NCI-H146 treated with DMSO at 0.1 percent for 48 hours (cell line): ENCODE results near the gene CDH23.

Source experiments
- DNase-seq: peaks from one replicate; lab custom pipeline; 2025; ENCODE audit not compliant: unreplicated experiment; lab: John Stamatoyannopoulos, UW

Gene CDH23

DNA sequence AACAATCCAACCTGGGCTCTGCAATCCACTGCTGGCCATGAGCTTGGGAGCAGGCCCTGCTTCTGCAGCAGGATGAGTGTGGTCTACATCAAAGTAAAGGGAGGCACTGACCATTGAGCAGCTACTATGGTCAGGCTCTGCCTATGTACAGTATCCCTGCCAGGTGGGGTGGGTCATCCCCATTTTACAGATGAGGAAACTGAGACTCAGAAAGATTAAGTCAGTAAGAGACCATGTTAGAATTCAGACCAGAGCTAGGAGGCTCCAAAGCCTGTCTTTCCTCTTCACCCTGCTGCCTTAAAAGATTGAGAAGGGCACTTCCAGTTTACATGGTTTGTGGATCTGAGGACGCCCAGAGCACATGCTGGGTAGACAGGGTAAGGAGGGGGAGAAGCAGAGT is 27.1 kb upstream of the CDH23 start:
- DNase-seq = no peak

DNA sequence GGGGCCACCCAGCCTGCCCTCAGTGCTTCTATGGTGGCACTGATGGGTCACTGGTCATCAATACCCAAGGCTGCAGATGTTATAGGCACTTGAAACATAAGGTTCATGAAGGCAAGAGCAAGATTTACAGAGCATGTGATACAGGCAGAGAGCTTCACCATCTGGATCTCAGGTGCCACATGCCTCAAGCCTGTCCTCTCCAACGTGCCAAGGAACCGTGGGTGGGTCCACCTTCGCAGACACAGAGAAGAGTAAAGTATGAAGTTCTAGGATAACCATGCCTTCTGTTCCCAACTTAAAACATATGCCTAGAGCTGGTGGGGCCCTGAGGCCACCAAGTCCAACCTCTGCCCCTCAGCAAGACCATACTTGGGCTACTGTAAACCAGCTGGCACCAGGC is 26.7 kb upstream of the CDH23 start:
- DNase-seq = no peak

DNA sequence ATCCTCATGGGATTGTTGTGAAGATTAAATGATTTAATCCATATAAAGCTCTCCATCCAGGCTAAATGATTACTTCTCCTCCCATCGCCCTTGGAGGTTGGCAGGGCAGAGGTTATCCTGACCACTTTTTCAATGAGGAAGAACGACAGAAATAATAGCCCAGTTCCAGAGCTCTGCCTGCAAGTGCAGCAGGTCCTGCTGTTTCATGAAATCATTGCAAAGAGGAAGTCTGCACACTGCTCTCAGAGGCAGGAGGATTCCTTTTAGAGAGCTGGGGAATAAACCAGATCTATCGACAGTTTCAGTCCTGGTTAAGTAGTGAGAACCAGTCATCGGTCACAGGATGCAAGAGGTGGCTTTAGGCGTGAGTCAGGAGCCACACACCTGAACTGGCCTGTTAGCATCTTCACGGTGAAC is 25.0 kb upstream of the CDH23 start:
- no peak for DNase-seq

DNA sequence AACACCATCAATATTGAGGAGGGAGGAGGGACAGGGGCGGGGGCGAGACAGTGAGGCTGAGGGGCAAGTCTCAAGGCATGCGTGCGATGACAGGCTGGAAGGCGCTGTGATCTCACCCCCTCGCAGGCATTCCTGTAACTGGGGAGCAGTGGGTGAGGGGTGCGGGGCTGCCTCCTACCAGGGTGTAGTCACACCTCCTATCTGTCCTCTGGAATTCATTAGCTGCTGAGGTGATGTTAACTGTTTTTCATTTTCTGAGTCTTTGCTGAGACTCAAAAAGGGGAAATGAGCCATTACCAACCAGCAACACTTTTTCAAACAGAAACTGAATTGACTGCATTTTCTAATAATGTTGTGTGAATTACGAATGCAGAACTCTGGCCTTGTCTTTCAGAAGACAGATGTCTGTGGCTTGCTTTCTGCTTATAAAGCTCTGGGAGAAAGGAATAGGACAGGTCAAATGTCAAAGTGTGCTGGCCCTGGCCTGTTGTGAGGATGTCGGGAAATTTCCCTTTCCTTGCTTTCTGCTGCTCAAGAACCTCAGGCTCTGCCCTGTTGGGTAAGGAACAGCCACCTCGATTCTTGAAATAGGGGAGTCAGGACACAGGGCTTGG is 23.7 kb upstream of the CDH23 start:
- DNase-seq = no peak

DNA sequence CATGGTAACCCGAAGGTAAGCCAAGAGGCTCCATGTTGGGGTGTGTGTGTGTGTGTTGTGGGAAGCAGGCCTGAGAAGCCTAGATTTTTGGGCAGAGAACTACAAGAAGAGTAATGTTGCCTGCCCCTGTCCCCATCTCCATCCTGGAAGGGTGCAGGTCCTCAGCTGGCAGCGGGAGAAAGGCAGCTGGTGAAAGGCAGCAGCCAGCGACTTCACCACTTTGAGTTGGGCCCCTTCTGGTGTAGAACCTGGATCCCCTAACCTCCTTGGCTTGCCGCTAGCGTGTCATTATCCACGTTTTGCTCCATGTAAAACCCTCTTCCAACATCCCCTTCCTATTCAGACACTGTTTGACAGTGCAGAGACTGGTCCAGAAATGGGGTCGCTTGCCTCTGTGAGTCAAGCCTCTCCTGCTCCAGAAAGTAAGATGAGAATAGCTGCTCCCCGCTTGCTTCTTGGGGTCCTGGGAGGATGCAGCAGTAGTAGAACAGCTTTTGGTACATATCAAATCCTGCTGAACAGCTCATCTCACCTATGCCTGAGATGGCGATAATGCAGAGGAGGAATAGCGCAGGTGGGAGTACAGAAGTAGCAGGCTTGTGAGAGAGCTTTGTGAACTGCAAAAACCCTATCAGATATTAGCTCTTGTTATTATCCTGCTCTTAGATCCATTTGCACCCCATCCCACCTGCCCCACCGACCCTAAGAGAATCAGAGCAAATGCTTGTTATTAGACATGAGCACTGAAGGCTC is 22.1 kb upstream of the CDH23 start:
- DNase-seq = no peak

DNA sequence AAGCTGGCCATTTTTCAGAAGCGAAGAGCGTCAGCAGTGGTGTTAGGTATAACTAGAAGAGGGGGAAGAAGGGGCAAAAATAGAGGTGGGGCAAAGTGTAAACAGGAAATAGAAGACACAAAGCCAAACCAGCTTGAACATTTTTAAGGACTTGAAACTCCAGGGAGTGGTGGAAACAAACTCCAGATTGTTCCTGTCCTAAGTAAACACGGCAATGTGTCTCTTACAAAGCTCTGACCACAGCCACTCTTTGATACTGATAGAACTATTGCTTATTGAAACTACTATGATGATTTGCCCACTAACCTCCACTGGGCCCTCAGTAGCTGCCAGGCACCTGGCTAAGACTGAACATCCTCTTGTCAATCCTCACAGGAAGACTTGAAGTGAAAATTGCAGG is 20.8 kb upstream of the CDH23 start:
- DNase-seq = no peak

DNA sequence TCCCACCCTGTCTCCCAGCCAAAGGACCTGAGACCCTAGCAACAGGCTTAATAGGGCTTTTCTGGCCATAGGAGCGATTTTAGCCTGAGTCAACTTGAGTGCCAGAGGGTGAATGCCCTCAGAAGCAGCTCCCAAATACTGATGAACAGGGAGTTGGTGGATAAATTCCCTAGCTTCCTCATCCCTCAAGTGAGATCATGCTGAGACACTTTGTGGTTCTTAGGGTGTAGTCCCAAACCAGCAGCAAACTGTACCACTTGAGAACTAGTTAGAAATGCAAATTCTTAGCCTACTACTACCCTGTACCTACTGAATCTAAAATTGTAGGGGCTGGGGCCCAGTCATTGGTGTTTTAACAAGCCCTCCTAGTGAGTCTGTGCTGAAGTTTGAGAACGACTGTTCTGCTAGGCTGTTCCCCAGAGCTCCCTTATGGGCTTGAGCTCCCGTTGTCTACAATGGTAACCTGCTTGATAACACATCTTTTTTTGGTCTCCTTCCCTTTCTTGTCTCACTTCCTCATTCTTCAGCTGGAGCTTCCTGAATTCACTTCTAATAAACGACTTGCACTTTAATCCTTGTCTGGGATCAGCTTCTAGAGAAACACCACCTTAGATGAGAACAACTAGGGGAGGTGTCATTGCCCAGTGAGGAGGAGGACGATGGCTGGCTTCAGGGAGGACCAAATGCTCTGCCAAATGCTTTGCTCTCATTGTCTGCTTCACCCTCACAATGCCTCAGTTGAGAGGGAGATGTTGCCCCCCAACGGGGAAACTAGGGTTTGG is 18.2 kb upstream of the CDH23 start:
- DNase-seq = no peak

DNA sequence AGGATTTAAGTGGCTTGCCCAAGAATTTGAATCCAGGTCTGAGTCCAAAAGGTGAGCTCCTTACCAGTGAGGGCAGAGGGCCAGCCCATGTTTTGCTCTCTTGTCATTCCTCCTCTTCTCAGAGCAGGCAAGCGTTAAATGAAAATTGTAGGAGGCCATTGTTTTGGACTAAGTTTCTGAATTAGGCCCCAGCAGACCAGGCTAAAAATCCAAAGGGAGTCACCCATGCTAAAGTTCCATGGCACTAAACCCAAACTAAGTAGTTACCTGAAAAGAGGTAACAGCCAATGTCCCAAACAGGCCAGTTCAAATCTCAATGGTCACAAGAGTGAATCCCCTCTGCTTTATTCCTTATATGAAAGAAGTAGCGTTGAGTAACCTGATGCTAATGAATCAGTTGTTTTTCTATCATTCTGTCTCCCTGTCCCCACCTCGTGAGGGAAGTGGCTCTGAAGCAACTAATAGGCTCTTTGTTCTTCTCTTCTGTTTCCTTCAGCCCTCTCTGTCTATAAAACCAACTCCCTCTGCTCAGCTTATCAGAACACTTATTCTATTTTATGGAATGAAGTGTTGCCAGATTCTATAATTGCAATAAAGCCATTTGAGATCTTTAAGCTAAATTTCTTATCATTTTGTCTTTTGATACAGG is 17.5 kb upstream of the CDH23 start:
- DNase-seq = no peak

DNA sequence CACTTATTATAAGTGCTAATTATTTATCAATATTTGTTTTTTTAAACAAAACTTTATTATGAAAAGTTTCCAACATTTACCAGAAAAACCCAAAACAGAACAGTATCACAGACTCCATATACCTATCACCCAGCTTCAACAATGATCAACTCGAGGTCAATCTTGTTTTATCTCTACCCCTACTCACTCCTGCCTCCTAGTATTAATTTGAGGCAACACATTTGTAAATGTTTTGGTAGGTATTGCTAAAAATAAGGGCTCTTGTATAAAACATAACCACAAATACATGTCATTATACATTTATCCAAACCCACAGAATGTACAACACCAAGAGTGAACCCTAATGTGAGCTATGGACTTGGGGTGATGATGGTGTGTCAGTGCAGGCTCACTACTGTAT is 15.9 kb upstream of the CDH23 start:
- DNase-seq = no peak

DNA sequence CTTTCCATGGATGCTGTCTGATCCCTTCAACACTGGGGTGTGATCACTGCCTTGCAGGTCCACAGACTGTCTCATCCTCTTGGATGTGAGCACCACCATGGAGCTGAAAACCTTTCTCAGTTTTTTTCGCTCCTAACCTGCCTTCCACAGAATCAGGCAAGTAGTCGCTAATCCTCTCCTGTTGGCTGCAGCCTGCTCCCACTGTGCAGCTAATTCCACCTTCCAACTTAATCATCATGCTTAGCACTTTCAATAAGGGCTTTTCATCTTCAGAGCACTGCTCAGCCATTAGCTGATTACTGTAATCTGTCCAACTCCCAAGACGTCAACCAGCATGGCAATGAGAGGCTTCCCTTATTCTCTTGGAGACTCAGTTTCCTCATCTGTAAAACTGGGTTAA is 15.1 kb upstream of the CDH23 start:
- no peak for DNase-seq

DNA sequence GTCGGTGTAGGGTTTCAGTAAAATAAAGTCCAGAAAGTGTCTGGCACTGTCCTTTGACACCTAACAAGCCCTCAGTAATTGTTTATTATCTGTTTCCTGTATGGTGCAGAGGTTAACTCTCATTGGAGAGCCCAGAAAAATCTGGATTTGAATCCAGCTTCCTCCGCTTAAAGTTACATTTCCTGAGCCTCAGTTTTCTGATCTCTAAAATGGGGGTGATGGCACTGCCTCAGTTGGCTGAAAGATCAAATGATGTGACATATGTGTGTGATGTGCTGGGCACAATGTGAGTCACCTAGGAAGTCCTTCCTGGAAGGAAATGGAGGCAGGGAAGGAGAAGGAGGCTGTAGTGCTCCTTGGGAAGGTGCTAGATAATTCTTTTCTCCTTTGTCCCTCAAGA is 14.7 kb upstream of the CDH23 start:
- DNase-seq = no peak

DNA sequence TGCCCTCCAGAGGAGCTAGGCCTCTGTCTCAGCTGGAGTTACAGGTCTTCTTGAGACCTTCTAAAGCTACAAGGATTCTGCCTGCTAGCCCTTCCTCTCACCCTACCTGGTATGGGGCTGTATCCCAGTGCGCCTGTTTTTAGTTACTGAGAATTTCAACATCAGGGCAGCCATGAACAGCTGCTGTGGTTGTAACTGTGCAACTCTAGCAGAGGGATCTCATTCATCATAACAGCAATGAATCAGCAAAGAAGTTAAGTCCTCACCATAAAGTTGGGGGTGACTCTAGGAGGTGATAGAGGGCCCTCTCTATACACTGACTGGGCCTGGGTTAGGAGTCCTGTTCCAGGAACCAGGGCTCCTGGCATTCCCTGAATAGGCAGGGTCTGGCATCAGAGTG is 14.0 kb upstream of the CDH23 start:
- no peak for DNase-seq

DNA sequence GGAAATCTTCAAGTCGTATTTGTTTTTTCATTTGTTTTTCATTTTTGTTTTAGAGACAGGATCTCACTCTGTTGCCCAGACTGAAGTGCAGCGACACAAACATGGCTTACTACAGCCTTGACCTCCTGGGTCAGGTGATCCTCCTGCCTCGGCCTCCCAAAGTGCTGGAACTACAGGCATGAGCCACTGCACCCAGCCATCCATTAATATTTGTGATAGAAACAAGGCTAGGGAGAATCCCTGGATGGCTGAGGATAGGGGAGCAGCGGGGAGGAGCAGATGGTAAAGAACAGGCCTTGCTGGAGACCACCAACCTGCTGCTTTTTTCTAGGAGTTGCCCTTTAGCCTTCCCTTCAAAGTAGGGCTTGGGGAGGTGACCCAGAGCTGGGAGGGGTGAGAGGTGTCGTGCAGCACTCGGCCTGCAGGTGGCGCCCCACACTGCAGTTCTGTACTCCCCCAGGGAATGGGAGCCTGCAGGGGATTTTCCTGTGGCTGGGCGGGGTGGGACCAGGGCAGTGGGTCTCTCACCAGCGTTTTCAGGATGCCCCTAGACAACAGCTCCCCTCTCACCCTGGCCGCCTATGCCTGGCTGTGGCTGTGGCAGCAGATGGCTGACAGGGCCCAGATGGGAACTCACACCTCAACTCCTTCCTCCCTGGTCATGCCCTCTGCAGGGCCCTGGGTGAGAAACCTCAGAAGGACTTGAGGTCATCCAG is 12.6 kb upstream of the CDH23 start:
- peak; percentile 15 for DNase-seq

DNA sequence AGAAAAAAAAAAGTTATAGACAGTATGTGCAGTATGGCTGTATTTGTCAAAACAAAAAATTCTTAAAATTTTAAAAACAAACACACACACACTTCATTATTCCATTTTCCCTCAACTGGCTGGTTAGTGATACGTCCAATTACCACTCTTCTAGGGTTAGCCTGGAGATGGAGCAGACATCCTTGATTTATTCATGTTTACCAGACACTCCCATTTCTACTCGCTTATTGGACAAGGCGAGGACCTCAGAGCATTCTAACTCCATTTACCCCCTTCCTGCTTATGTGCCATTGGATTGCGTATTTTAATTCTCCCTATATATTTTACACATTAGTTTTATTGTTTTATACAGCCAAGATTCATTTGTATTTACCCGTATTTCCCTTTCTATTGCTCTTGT is 8.5 kb upstream of the CDH23 start:
- no peak for DNase-seq

DNA sequence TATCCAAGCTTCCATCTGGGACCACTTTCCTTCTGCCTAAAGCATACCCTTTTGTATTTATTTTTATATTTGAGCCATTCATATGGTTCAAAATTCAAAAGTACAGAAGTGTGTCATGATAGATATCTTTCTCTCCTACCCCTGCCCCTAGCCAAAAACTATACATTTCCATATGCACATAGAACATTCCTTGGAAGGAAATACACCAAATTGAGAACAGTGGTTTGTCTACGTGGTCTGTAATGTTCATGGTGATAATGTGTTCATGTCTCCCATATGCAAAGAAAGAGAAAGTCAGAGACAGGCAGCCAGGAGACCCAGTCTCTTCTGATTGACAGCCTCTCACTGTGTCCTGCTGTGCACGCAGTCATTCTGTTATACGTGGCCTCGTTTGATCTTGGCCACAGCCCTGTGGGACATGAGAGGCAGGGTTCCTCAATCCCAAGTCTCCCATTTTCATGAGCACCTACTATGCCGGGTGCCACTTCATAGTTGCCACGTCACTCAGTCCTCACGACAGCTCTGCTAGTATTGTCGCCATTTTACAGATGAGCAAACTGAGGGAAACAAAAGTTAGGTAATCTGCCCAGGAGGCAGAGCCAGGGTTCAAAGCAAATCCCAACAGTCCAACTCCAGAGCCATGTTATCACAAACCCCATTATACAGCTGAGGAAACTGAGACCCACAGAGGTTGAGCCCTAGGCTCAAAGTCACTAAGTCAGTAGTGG is 8.0 kb upstream of the CDH23 start:
- no peak for DNase-seq

DNA sequence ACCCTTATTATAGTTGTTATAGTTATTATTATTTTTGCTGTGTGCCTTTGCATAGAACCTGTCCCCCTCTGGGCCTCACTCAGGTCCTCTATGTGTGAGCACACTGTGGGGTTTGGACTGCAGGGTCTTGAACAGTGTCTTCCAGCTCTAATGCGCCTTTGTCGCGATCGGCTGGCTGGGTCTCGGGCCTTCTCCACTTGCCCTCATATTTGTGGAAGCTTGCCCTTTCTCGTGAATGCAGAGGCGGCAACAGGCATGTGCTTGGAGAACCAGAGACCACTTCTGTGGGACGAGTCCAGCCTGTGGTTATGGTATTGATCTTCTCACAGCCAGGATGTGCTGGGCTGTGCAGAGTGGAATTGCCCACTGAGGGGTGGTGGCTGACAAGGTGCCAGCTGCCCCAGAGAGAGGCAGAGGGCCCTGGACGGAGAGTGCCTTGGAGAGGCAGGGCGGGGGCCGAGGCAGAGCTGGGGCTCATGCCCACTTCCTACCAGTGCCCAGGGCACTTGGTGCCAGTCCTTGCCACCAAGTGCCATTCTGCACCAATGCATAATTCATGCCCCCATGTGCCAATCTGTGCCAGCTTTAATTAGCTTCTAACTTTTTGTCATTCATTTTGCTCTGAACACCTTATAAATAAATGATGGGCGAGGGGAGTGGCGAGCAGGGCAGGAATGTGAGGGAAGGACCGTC is 6.8 kb upstream of the CDH23 start:
- DNase-seq = no peak

DNA sequence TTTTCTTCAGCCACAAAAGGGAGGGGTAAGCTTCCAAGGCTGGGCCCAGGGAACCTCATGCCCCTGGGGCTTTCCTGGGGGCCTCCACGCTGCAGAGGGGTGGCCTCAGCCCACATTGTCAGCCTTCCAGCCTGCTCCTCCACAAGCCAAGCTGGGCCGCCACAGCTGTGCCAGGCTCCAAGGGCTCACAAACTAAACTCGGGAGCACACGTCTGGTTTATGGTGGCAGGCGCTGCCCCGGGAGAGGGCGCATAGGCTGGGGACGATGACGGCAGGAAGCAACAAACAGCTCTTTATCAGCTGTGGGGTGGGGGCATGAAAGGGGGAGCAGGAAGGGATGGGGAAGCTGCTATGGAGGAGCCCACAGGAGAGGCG is 6.3 kb upstream of the CDH23 start:
- no peak for DNase-seq

DNA sequence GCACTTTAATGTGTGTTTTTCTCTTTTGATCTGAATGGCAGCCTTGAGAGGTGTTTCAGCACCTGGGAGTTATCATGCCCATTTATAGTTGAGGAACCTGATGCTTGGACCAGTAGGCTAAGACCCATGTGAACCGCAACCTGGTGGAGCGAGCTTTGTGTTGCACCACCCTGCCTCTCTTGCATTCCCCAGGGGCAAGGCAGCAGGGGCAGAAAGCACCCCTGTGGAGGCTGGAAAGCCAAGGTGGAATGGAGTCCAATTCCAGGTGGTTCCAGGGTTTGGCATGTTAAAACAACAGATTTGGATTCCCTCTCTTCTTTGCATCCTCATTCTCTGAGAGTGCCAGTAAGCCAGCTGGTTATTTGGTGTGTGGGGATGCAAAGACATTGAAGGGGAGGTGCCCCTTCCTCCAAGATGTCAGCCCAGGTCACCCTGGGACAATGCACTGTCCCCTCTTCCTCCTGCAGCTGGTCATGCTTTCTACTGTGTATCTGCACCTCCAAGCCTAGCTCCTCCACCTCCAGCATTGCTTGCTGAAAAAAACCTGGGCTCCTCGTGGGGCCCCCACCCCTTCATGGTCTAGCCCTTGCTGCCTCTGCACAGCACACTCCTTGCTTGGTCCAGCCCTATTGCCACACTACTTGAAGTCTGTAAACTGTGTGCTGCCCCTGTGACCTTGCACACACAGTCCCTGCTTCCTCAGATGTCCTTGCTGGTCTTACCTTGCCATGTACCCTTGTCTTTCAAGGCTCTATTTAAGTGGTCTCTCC is 5.6 kb upstream of the CDH23 start:
- no peak for DNase-seq

DNA sequence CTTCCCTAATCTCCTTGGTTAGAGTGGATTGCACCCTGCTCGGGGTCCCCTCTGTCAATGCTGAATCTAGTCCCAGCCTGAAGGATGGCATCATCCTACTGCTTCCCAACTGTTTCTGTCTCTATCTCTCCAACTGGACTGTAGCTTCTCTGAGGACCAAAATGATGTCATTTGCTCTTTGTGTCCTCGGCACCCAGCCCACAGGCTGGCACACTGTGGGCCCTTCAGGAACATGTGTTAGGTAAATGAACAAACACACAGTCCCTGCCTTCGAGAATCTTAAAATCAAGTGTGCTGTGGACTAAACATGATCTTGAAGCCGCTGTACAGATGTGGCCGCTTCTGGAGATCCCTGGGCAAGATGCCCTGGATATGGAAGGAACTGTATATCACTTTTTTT is 5.0 kb upstream of the CDH23 start:
- DNase-seq = no peak
